Activated CD4-positive, alpha-beta T cell treated with anti-CD3 and anti-CD28 coated beads, Interleukin-2, Interleukin-6, amounts not matched to agents 100 ng/mL and 50 ng/mL, durations not matched to agents 16 hours and 8 hours (primary cell): ENCODE results near the gene PODNL1.
"Not testable (repeated sequence)": the region's sequence is repeated elsewhere in the genome, so short reads cannot be mapped to it uniquely, and the experiment has no call there.

Source experiments
- DNase-seq: peaks from one replicate; pipeline ENCODE4 v3.0.0-alpha.2; 2020

Gene PODNL1

GRCh38 chr19:13973479-13973878 is 35.3 kb upstream of the PODNL1 start:
- DNase-seq: not testable (repeated sequence)

DNA sequence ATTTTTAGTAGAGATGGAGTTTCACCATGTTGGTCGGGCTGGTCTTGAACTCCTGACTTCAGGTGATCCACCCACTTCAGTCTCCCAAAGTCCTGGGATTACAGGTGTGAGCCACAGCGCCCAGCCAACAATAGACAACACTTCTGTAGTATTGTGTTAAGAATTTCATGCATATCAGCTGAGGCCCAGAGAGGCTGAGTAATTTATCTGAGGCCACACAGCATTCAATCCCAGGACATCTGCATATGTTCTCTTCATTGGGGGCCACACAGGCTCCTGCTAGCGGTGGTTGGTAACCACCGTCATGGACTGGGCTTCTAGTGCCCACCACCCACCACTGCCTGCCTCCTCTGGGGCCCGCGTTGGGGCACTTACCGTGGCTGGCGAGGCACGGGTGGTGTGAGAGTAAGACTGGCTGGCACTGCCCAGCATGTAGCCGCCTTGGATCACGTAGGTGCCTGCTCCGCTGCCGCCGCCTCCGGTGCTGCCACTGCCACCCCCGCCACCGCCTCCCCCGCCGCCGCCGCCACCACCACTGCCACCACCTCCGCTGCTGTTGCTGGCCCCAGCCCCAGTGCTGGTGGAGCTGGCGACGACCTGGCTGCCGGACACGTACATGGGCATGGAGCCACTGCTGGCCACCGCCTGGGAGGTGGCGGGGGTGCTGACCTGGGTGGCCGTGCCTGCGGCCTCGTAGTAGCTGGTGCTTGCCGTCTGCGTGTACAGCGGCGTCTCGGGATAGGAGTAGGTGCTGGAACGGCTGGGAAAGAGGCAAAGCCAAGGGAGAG is 34.3 kb upstream of the PODNL1 start:
- DNase-seq: no peak

DNA sequence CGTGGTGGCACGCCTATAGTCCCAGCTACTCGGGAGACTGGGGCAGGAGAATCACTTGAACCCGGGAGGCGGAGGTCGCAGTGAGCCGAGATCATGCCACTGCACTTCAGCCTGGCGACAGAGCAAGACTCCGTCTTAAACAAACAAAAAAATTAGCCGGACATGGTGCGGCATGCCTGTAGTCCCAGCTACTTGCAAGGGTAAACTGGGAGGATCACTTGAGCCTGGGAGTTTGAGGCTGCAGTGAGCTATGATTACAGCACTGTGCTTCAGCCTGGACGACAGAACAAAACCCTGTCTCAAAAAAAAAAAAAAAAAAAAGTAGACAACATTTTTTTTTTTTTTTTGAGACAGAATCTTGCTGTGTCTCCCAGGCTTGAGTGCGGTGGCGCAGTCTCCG is 33.7 kb upstream of the PODNL1 start:
- DNase-seq: not testable (repeated sequence)

- DNase-seq: no peak
Measured at GRCh38 chr19:13969897-13970296, 31.7 kb upstream of the PODNL1 start.

DNA sequence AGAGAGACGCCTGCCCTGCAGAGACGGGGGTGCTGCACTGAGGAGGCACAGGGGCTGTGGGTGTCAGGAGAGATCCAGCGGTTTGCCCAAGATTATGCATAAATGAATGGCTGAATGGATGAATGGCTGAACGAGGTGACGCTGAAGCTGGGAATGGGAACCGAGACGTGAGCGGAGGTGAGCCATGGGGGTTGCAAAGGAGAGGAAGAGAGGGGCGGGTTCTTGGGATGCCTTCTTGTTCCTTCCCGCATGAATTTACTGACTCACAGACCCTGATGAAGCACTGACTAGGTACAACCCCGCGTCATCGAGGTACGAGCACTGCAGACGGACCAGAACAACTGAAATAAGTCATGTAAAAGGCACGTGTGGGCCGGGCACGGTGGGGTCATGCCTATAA is 30.8 kb upstream of the PODNL1 start:
- DNase-seq: no peak

DNA sequence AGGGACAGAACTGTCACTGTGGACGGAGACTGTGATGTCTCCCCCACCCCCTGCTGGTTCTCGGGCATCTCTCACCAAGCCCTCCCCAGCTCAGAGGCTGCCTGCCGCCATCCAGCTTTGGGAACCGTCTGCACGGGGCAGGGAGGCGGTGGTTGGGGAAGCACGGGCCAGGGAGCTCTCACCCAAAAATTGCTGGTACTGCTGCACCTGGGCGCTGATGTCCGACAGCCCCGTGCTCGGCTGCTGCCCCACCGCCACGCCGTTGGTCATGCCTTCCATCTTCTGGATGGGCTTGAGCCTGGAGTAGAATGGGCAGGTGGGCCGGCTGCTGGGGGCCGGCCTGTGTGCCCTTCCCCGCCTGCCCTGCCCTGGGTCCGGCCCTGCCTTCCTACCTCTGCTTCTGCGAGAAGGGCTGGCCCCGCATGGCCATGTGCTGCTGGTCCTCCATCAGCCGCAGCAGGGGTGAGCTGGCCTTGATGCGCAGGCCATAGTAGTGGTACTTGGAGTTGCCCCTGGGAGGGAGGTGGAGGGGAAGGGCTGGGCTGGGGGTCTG is 30.2 kb upstream of the PODNL1 start:
- DNase-seq: no peak

DNA sequence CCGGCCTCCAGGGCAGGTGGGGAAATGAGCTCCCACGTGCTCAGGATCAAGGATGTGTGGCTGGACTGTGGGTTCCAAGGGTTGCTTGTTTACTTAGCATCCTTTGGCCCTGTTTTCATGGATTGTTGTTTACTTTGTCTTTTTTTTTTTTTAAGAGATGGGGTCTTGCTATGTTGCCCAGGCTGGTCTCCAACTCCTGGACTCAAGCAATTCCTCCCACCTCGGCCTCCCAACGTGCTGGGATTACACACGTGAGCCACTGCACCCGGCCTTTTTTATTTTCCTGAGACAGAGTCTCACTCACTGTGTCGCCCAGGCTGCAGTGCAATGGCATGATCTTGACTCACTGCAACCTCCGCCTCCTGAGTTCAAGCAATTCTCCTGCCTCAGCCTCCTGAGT is 29.0 kb upstream of the PODNL1 start:
- not testable (repeated sequence) for DNase-seq

DNA sequence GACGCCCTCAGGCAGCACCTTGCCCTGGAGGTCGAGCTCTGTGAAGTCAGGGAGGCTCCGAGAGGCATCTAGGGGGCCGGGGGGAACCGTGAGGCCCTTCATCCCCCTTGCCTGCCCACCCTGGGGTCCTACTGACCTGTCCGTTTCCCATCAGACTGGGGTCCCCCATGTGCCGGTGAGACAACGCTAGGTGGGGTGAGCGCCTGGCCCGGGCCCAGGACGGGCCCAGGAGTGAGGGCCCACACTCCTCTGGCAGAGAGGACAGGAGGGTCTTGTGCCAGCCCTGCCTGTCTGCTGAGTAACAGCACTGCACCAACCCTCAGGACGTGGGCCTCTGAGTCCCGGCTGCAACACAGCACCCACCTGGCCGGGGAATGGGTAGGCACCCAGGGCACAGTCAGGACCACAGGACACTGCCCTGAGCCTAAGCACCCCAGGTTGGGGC is 28.5 kb upstream of the PODNL1 start:
- no peak for DNase-seq

DNA sequence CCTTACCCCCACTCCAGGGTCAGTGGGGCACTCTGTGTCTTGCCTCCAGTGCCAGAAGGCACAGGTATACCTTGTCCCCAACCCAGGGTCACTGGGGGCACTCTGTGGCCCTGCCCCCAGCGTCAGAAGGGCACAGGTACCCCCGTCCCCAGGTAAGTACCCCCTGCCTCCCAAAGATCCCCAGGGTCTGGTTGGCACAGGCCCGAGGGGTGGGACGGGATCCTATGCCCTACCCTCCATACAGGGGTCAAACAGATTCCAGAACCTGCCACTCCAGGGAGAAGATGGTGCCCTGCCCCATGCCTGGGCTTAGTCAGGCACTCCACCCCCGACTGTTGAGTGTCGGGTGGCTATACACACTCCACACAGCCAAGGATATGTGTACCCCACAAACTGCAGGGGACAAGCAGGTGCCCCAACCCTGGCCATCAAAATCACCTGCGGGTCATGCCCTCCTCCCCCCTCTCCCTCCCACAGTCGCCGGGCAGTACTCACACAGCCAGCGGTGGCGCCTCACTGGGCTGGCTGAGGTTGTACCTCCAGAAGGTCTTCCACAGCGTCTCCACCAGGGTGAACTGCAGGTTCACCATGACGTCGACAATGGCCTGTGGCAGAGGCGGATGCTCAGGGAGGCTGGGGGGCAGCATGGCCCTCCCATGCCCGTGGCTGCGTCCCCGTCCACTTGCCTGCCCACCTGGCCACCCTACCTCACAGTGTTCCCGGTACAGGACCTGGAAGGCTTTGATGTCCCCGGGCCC is 27.9 kb upstream of the PODNL1 start:
- DNase-seq: no peak

DNA sequence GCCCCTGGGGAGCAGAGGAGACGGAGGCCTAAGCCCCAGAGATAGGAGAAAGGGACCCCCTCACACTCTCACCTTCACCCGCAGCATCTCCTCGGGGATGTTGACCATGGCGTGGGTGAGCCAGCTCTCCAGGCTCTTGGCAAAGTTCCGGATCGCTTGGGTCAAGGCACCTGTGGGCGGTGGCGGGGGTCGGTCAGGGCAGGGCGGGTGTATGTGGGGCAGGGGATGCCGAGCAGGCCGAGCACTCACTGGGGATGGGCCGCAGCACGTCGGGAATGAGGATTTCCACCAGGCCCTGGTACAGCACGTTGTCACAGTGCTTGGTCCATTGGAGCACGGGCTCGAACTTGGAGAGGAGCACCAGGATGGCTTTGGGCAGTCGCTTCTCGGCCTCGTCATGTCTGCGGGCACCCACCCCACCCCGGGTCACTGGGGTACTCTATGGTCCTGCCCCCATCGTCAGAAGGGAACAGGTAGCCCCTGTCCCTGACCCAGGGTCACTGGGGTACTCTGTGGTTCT is 27.2 kb upstream of the PODNL1 start:
- DNase-seq: no peak

- no peak for DNase-seq
Measured at GRCh38 chr19:13964776-13965175, 26.6 kb upstream of the PODNL1 start.

DNA sequence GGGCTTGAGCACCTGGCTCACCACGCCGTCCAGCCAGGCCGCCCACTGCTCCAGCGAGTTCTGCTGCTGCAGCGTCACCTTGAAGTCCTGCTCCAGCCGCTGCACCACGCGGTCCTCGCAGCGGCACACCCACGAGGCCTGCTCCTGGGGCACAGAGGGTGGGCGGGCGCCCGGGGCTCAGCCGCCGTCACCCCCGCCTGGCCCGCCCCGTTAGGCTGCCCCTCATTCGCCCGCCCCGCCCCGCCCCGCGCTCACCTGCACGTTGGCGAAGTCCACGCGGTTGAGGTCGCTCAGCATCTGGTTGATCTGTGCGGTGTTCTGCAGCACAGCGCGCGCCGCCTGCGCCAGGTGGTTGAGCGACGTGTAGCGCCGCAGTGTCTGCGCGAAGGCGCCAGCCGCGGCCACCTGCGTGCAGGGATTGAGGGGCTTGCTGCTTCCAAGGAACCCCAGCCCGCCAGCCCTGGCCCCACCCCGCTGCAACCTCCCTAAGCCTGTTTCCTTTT is 25.4 kb upstream of the PODNL1 start:
- DNase-seq: no peak

GRCh38 chr19:13962699-13963602 is 24.7 kb upstream of the PODNL1 start:
- no peak for DNase-seq

DNA sequence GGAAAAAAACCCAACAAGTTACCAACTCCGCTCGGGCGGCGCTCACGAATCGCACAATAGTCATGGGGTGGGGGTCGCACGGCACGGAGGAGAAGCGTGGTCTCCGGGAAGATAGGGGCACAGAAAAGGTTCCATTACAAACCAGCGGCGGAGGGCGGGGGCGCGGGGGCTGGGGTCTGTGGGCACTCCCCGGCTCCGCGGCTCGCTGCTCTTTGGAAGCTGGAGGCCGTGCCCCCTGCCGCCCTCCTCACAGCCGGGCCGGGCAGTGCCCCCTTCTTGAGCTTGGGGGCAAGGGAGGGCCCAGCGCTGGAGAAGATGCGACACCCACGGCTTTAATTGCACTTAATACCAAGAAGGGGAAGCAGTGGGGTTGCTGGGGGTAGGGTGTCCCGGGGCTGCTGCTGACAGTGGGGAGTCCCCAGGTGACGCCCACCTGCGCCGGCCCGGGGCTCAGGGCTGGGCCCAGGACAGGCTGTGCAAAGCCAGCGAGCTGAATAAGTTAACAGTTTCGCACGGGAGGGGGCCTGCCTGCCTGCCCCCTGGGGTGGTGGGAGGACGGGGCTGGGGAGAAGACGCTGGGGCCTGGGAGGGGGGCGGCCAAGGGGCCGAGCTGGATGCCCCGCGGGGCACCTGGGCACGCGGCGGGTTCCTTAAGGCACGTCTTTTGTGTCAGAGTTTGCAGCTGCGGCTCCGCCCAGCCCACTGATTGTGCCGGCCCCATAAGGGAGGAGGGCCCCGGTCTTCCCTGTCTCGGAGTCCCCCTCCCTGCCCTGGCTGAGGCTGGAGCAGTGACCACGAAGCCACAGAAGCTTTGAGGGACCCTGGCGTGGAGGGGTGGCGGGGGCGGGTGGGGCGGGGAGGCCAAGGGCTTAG is 23.8 kb upstream of the PODNL1 start:
- DNase-seq: no peak

DNA sequence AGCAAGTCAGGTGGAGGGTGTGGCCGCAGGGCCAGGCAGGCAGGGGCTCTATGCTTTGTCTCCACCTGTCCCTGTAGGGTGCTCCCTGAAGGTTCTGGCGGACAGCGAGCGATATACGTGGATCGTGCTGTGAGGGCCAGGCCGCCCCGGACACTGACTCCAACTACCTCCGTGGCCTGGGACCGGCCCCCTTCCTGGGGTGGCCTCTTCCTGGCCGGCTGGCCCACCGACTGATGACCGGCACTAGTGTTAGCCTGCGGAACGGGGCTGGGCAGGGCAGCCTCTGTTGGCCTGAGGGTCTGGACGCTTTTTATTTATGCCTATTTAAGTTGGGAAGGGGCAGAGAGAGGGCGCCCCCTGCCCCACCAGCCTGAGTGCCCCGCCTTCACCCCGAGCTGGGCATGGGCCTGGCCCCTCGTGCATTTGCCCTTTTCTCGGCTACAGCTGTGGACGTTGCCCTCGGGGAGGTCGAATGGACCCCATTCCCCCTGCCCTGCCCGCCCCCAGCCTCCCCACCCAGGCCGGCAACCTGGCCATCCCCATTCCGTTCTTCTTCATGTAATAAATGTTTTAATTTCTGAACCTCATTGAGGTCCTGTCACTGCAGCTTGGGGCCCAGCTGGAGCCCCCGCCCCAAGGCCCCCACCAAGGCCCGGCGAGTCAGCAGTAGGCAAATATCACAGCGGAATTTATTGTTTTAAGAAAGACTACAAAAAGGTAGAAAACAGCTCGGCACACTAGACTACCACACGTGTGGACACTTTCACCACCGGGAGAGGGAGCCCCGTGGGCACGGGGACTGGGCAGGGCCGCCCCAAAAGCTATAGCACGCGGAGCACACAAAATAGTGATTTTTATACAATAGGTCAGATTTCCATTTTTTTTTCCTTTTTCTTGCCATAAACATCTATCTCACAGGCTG is 22.9 kb upstream of the PODNL1 start:
- DNase-seq: no peak

DNA sequence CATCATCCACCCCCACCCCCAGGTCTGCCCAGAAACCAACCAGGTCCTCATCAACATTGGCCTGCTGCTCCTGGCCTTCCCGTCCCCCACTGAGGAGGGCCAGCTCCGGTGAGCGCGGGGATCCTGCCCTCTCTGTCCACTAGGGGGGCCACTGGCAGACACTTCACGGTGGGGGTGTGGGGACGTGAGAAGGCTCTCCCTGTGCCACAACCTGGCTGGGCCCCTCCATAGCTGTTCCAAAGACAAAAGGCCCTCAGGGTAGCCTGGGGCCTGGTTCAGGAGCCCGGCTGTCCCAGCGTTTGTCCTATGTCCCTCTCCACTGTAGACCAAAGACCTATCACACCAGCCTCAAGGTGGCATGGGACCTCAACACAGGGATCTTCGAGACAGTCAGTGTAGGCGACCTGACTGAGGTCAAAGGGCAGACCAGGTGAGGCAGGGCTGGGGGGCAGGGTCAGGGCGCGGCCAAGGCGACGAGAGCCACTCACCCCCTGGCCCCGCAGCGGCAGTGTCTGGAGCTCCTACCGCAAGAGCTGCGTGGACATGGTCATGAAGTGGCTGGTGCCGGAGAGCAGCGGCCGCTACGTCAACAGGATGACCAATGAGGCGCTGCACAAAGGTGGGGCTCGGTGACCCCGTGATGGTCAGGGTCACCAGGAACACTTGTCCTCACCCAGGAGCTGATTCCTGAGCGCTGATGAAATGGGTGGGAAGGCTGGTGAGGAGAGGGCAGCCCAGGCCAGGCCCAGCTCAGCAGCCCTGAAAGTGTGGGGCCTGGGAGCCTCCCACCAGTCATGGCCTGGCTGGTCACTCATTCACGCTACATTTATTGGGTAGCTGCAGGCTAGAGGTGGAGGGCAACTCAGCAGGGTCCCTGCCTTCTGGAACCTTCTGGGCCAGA is 22.0 kb upstream of the PODNL1 start:
- DNase-seq: no peak

GRCh38 chr19:13959141-13959961 is 21.1 kb upstream of the PODNL1 start:
- DNase-seq: no peak

DNA sequence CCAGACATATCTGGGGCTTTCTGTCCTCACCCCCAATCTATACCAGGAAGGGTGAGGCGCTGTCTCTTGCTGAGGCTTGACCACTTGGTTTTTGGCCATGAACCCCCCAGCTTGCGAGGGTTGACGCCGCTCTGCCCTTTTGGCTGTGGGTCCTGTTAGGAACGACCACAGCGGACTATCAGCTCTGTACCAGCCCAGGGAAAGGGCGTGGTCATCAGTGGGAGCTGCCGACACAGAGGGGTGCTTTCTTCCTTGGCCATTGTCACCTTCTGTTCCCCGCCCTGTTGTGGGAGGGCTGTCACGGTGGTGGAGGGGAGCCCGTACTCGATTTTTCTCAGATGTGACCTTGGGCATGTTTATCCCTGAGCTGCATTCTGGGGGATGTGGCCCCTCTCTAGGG is 19.8 kb upstream of the PODNL1 start:
- no peak for DNase-seq
